IMR-90 (cell line): ENCODE results near the gene CST2. TPM values are rescaled to one million over a fixed set of nuclear protein-coding genes. Genes with fewer than 3 reads are reported as not detected.

Source experiments
- ATAC-seq: fragments of 200-7000 bp; cut with Tn5 transposase; 2 replicates; pipeline ENCODE4 v1.9.1; 2020; ENCODE audit warnings: low read depth, mild to moderate bottlenecking, moderate library complexity
- BruUV-seq: library from RNA; stranded (reverse); fragments of 400-500 nt; replicated peaks from 2 replicates; lab custom pipeline; 2021; lab: Mats Ljungman, UMichigan
- CTCF ChIA-PET: fragments of 300-600 bp; formaldehyde crosslinking; extraction: SDS; loops from one replicate; lab custom pipeline; 2021; ENCODE audit warnings: antibody characterized with exemption; lab: Yijun Ruan, JAX
- POLR2A ChIA-PET: fragments of 300-600 bp; sonication (Branson Sonifier 250); formaldehyde crosslinking; loops from one replicate; lab custom pipeline; 2022; ENCODE audit warnings: antibody characterized with exemption; ENCODE audit not compliant: unreplicated experiment; lab: Charles Lee
- DNase-seq: peaks from one replicate; pipeline ENCODE4 v3.0.0; 2013
- H2AFZ ChIP-seq: replicated peaks from 2 replicates; pipeline ENCODE3; 2013; ENCODE audit warnings: low read length, mild to moderate bottlenecking; ENCODE audit not compliant: poor library complexity
- H2AK5ac ChIP-seq: 2 replicates; pipeline ENCODE4 v1.6.1; 2013; ENCODE audit warnings: low read depth, low read length, inconsistent platforms
- H2AK9ac ChIP-seq: replicated peaks from 2 replicates; pipeline ENCODE3; 2013; ENCODE audit warnings: mild to moderate bottlenecking, low read depth, low read length, moderate library complexity; ENCODE audit not compliant: poor library complexity
- H2BK120ac ChIP-seq: 2 replicates; pipeline ENCODE4 v1.6.1; 2013; ENCODE audit warnings: low read depth, low read length, inconsistent platforms
- H2BK15ac ChIP-seq: 3 replicates; pipeline ENCODE4 v1.6.1; 2013; ENCODE audit warnings: low read depth, low read length, inconsistent platforms
- H2BK20ac ChIP-seq: 2 replicates; pipeline ENCODE4 v1.6.1; 2013; ENCODE audit warnings: low read depth, mild to moderate bottlenecking, inconsistent platforms, low read length, moderate library complexity
- H2BK5ac ChIP-seq: 2 replicates; pipeline ENCODE4 v1.6.1; 2013; ENCODE audit warnings: mild to moderate bottlenecking, low read depth, low read length, inconsistent platforms; ENCODE audit not compliant: poor library complexity, severe bottlenecking
- H3K14ac ChIP-seq: replicated peaks from 2 replicates; pipeline ENCODE4 v1.6.1; 2013; ENCODE audit warnings: low read depth, low read length, inconsistent platforms
- H3K18ac ChIP-seq: 2 replicates; pipeline ENCODE4 v1.6.1; 2013; ENCODE audit warnings: low read depth, low read length, control low read depth
- H3K23ac ChIP-seq: 2 replicates; pipeline ENCODE4 v1.6.1; 2013; ENCODE audit warnings: low read depth, low read length, inconsistent platforms
- H3K27ac ChIP-seq: 2 replicates; pipeline ENCODE4 v1.5.1; 2013; ENCODE audit warnings: mild to moderate bottlenecking, control low read depth, low read length; ENCODE audit not compliant: insufficient read depth
- H3K27me3 ChIP-seq: 2 replicates; pipeline ENCODE4 v1.6.1; 2013; ENCODE audit warnings: low read length; ENCODE audit not compliant: control insufficient read depth, insufficient read depth
- H3K36me3 ChIP-seq: 2 replicates; pipeline ENCODE4 v1.6.1; 2013; ENCODE audit warnings: low read length, mixed read lengths; ENCODE audit not compliant: control insufficient read depth, insufficient read depth
- H3K4ac ChIP-seq: 2 replicates; pipeline ENCODE4 v1.6.1; 2013; ENCODE audit warnings: low read depth, low read length, inconsistent platforms
- H3K4me1 ChIP-seq: 2 replicates; pipeline ENCODE4 v1.6.1; 2013; ENCODE audit warnings: low read length, mixed read lengths; ENCODE audit not compliant: control insufficient read depth, insufficient read depth
- H3K4me2 ChIP-seq: 2 replicates; pipeline ENCODE4 v1.6.1; 2013; ENCODE audit warnings: low read depth, mild to moderate bottlenecking, control low read depth, low read length, moderate library complexity
- H3K4me3 ChIP-seq: 2 replicates; pipeline ENCODE4 v1.5.1; 2013; ENCODE audit warnings: low read depth, mild to moderate bottlenecking, control low read depth, low read length, moderate library complexity; ENCODE audit not compliant: insufficient read depth
- H3K56ac ChIP-seq: 2 replicates; pipeline ENCODE4 v1.6.1; 2013; ENCODE audit warnings: low read length, inconsistent platforms; ENCODE audit not compliant: insufficient read depth; ENCODE audit errors: extremely low read depth
- H3K79me1 ChIP-seq, 2 experiments: 2 replicates each; pipeline ENCODE4 v1.6.1; 2013; ENCODE audit warnings: low read length in 2 of 2, inconsistent platforms in 1 of 2, low read depth in 1 of 2
- H3K9ac ChIP-seq: 2 replicates; pipeline ENCODE4 v1.6.1; 2013; ENCODE audit warnings: low read depth, low read length, control low read depth
- H3K9me1 ChIP-seq: 2 replicates; pipeline ENCODE4 v1.6.1; 2013; ENCODE audit warnings: low read length, inconsistent platforms; ENCODE audit not compliant: insufficient read depth
- H3K9me3 ChIP-seq: 2 replicates; pipeline ENCODE4 v1.6.1; 2013; ENCODE audit warnings: low read length; ENCODE audit not compliant: control insufficient read depth, insufficient read depth
- H4K20me1 ChIP-seq: 2 replicates; pipeline ENCODE4 v1.6.1; 2013; ENCODE audit warnings: low read length, inconsistent platforms; ENCODE audit not compliant: insufficient read depth
- H4K5ac ChIP-seq: 2 replicates; pipeline ENCODE4 v1.6.1; 2013; ENCODE audit warnings: mild to moderate bottlenecking, low read depth, low read length, control low read depth
- H4K8ac ChIP-seq, 2 experiments: 2 replicates each; pipeline ENCODE4 v1.6.1; 2013; ENCODE audit warnings: low read depth in 2 of 2, low read length in 2 of 2, control low read depth in 1 of 2, inconsistent platforms in 1 of 2
- H4K91ac ChIP-seq: 2 replicates; pipeline ENCODE4 v1.6.1; 2013; ENCODE audit warnings: low read depth, low read length, inconsistent platforms; ENCODE audit not compliant: insufficient read depth
- BHLHE40 ChIP-seq: fragments of 150-350 bp; IDR thresholded peaks from 2 replicates; pipeline ENCODE4 v1.6.1; 2016; ENCODE audit warnings: mild to moderate bottlenecking, low read depth, low read length
- CEBPB ChIP-seq: IDR thresholded peaks from 2 replicates; pipeline ENCODE4 v1.6.1; 2012; ENCODE audit warnings: low read depth, low read length, improper control_type of control experiment
- CHD1 ChIP-seq: IDR thresholded peaks from 2 replicates; pipeline ENCODE4 v1.6.1; 2012; ENCODE audit warnings: low read depth, low read length, improper control_type of control experiment
- CTCF ChIP-seq: conservative IDR thresholded peaks from 2 replicates; pipeline ENCODE4 v1.5.1; 2012; ENCODE audit warnings: mild to moderate bottlenecking, low read depth, low read length, improper control_type of control experiment
- FOS ChIP-seq: fragments of 150-350 bp; IDR thresholded peaks from 2 replicates; pipeline ENCODE4 v1.6.1; 2016; ENCODE audit warnings: low read depth, low read length
- MXI1 ChIP-seq: IDR thresholded peaks from 2 replicates; pipeline ENCODE4 v1.6.1; 2012; ENCODE audit warnings: low read depth, mild to moderate bottlenecking, low read length, moderate library complexity, borderline replicate concordance
- NFE2L2 ChIP-seq: fragments of 150-350 bp; IDR thresholded peaks from 2 replicates; pipeline ENCODE4 v1.6.1; 2016; ENCODE audit warnings: low read depth, mild to moderate bottlenecking, low read length
- RAD21 ChIP-seq: IDR thresholded peaks from 2 replicates; pipeline ENCODE4 v1.6.1; 2012; ENCODE audit warnings: low read length, improper control_type of control experiment
- RFX5 ChIP-seq: IDR thresholded peaks from 2 replicates; pipeline ENCODE4 v1.8.0; 2012; ENCODE audit warnings: low read depth, mild to moderate bottlenecking, low read length, moderate library complexity
- SMC3 ChIP-seq: fragments of 150-350 bp; IDR thresholded peaks from 2 replicates; pipeline ENCODE4 v1.6.1; 2016; ENCODE audit warnings: low read depth, mild to moderate bottlenecking, antibody characterized with exemption, low read length, moderate library complexity
- WGBS, 2 experiments: methylation state at CpG; one replicate each; pipeline versions ENCODE4 v1.1.5 to v1.1.7; 2013; ENCODE audit warnings: missing lambda C conversion rate in 2 of 2; ENCODE audit not compliant: insufficient read length in 1 of 2; ENCODE audit errors: extremely low coverage in 2 of 2; 5-methylcytosine and 5-hydroxymethylcytosine counted together
- dilution Hi-C: fragments of 300-500 bp; cut with HindIII; formaldehyde crosslinking; loops from one replicate; pipeline ENCODE4 v1.14.3; 2018; ENCODE audit warnings: low sequenced_read_pairs; ENCODE audit not compliant: unreplicated experiment
- in situ Hi-C: fragments of 300-500 bp; cut with MboI; formaldehyde crosslinking; loops from 3 replicates; pipeline ENCODE4 v1.14.3; 2019; ENCODE audit warnings: low sequenced_read_pairs, inconsistent platforms, mixed read lengths
- intact Hi-C: fragments of 100-400 bp; cut with micrococcal nuclease; formaldehyde crosslinking; loops from 2 replicates; pipeline ENCODE4 v1.10.0; 2022
- polyA plus RNA-seq, 3 experiments: library from polyadenylated mRNA; depleted of rRNA; stranded (reverse); fragments of >200 nt; gene quantifications; 2 replicates each; pipeline ENCODE4 v1.2.3, GENCODE V29; 2012; ENCODE audit warnings: low replicate concordance in 1 of 3
- total RNA-seq: library from RNA; depleted of rRNA; stranded (reverse); fragments of >200 nt; gene quantifications from 2 replicates; pipeline ENCODE4 v1.2.3, GENCODE V29; 2012

Gene CST2
- total and polyA plus RNA-seq, 2 of the 4 experiments (the other 2 are of a cell fraction), result not detected

DNA sequence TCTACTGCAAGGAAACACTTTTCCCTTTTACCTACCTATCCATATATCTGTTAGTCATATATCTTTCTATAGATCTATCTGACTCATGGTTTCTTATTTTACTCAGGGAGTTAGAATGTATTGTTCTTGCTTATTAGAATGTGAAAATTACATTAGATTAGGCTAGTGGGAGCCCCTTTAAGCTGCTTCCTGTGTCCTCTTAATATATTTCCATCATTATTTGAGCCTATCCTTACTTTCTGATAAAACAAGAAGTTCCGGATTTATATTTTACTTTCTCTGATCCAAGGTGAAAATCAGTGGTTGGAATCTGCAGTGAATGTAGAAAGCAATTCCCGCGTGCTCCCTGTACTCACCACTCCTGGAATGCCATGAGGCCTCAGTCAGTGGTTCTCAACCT lies 31.0 kb downstream of the CST2 start:
- Histone ChIP-seq H4K5ac (no peak overlapping the region), H3K36me3 (no peaks in the 10 kb centered on the region), H3K9me3 (no peaks in the 10 kb centered on the region), H2AK9ac (no peak overlapping the region), H3K4ac (no peak overlapping the region), H3K9me1 (no peaks in the 10 kb centered on the region), H3K79me1 (no peaks in the 10 kb centered on the region), H3K27me3 (peaks cover 2% of the 10 kb centered on the region), H3K27ac (no peak overlapping the region), H2AFZ (no peak overlapping the region), H4K20me1 (no peaks in the 10 kb centered on the region), H2BK120ac (no peak overlapping the region), H3K4me1 (no peaks in the 10 kb centered on the region), H2AK5ac (no peak overlapping the region), H2BK15ac (no peak overlapping the region), H3K14ac (no peak overlapping the region), H4K91ac (no peak overlapping the region), H3K4me2 (no peak overlapping the region), H2BK20ac (no peak overlapping the region), H2BK5ac (no peak overlapping the region), H3K18ac (no peak overlapping the region), H3K4me3 (no peak overlapping the region), H3K23ac (no peak overlapping the region), H4K8ac (no peak overlapping the region), H3K9ac (no peak overlapping the region), H3K56ac (no peak overlapping the region)
- DNase-seq (no peak), ATAC-seq (no peak)
- no TSS peak for BruUV-seq
- intact Hi-C loops (loop anchor here (5.0 kb wide), 1 partner anchor 202 kb away; no protein-coding TSS in a partner anchor), in situ Hi-C loops (no loop called here), dilution Hi-C loops (no loop called here)
- POLR2A ChIA-PET, result no interaction called here
- CTCF ChIA-PET, result no interaction called here
- no CpG with 5 or more reads among the region's 3 CpGs for WGBS, 2 experiments
- TF ChIP-seq MXI1 (no peak), CHD1 (no peak), FOS (no peak), RFX5 (no peak), RAD21 (no peak), CEBPB (no peak), BHLHE40 (no peak), NFE2L2 (no peak), CTCF (no peak), SMC3 (no peak)
